ENCODE data around the gene CREB3L2.
"Not testable (repeated sequence)": the region's sequence is repeated elsewhere in the genome, so short reads cannot be mapped to it uniquely, and the experiment has no call there.

The CREB3L2 gene

GRCh38 chr7:137835486-137836112, 166.3 kb downstream of the CREB3L2 start:
- no peaks in the 10 kb centered on the region for H3K36me3 ChIP-seq (ENCODE audit: control insufficient read depth, insufficient read depth, low read length)

GRCh38 chr7:137834552-137834951, 167.3 kb downstream of the CREB3L2 start:
- Histone ChIP-seq H3K27me3 (ENCODE audit: control insufficient read depth, insufficient read depth, low read length) (no peaks in the 10 kb centered on the region), H3K4me1 (ENCODE audit: control insufficient read depth, insufficient read depth, low read length) (no peaks in the 10 kb centered on the region), H3K9ac (ENCODE audit: low read length) (no peak overlapping the region), H3K27ac (ENCODE audit: low read depth, low read length) (no peak overlapping the region), H3K4me3 (ENCODE audit: low read length) (no peak overlapping the region), H3K36me3 (ENCODE audit: control insufficient read depth, insufficient read depth, low read length) (no peaks in the 10 kb centered on the region)

More at GRCh38 chr7:137835486-137836112, 166.3 kb downstream of the CREB3L2 start:
- H3K4me3 ChIP-seq (ENCODE audit: low read length): no peak overlapping the region
- H3K27ac ChIP-seq (ENCODE audit: low read depth, low read length): no peak overlapping the region
- H3K27me3 ChIP-seq (ENCODE audit: control insufficient read depth, insufficient read depth, low read length): no peaks in the 10 kb centered on the region
- no peak overlapping the region for H3K9ac ChIP-seq (ENCODE audit: low read length)
- H3K4me1 ChIP-seq (ENCODE audit: control insufficient read depth, insufficient read depth, low read length): no peaks in the 10 kb centered on the region

GRCh38 chr7:137832990-137833389, 168.9 kb downstream of the CREB3L2 start:
- not testable (repeated sequence) for H3K4me1 ChIP-seq (ENCODE audit: control insufficient read depth, insufficient read depth, low read length); H3K36me3 ChIP-seq (ENCODE audit: control insufficient read depth, insufficient read depth, low read length); H3K4me3 ChIP-seq (ENCODE audit: low read length); H3K27me3 ChIP-seq (ENCODE audit: control insufficient read depth, insufficient read depth, low read length); H3K27ac ChIP-seq (ENCODE audit: low read depth, low read length); H3K9ac ChIP-seq (ENCODE audit: low read length)

GRCh38 chr7:137832382-137832781, 169.5 kb downstream of the CREB3L2 start:
- Histone ChIP-seq H3K4me1 (ENCODE audit: control insufficient read depth, insufficient read depth, low read length) (no peaks in the 10 kb centered on the region), H3K27ac (ENCODE audit: low read depth, low read length) (no peak overlapping the region), H3K36me3 (ENCODE audit: control insufficient read depth, insufficient read depth, low read length) (no peaks in the 10 kb centered on the region), H3K9ac (ENCODE audit: low read length) (no peak overlapping the region), H3K4me3 (ENCODE audit: low read length) (no peak overlapping the region), H3K27me3 (ENCODE audit: control insufficient read depth, insufficient read depth, low read length) (no peaks in the 10 kb centered on the region)

GRCh38 chr7:137831555-137831954, 170.3 kb downstream of the CREB3L2 start:
- H3K9ac ChIP-seq (ENCODE audit: low read length); H3K27me3 ChIP-seq (ENCODE audit: control insufficient read depth, insufficient read depth, low read length); H3K27ac ChIP-seq (ENCODE audit: low read depth, low read length): not testable (repeated sequence)

GRCh38 chr7:137829337-137829992, 172.4 kb downstream of the CREB3L2 start:
- H3K4me3 ChIP-seq (ENCODE audit: low read length): no peak overlapping the region
- H3K9ac ChIP-seq (ENCODE audit: low read length): no peak overlapping the region
- H3K36me3 ChIP-seq (ENCODE audit: control insufficient read depth, insufficient read depth, low read length): no peaks in the 10 kb centered on the region
- H3K27ac ChIP-seq (ENCODE audit: low read depth, low read length): no peak overlapping the region
- H3K4me1 ChIP-seq (ENCODE audit: control insufficient read depth, insufficient read depth, low read length): no peaks in the 10 kb centered on the region
- no peaks in the 10 kb centered on the region for H3K27me3 ChIP-seq (ENCODE audit: control insufficient read depth, insufficient read depth, low read length)

More at GRCh38 chr7:137831555-137831954, 170.3 kb downstream of the CREB3L2 start:
- H3K4me1 ChIP-seq (ENCODE audit: control insufficient read depth, insufficient read depth, low read length); H3K36me3 ChIP-seq (ENCODE audit: control insufficient read depth, insufficient read depth, low read length); H3K4me3 ChIP-seq (ENCODE audit: low read length): not testable (repeated sequence)

- no peak overlapping the region for H3K9ac ChIP-seq (ENCODE audit: low read length)
- H3K27ac ChIP-seq (ENCODE audit: low read depth, low read length): no peak overlapping the region
- H3K27me3 ChIP-seq (ENCODE audit: control insufficient read depth, insufficient read depth, low read length): no peaks in the 10 kb centered on the region
- H3K4me3 ChIP-seq (ENCODE audit: low read length): no peak overlapping the region
- H3K4me1 ChIP-seq (ENCODE audit: control insufficient read depth, insufficient read depth, low read length): no peaks in the 10 kb centered on the region
- no peaks in the 10 kb centered on the region for H3K36me3 ChIP-seq (ENCODE audit: control insufficient read depth, insufficient read depth, low read length)
Observed at GRCh38 chr7:137828456-137828855, 173.4 kb downstream of the CREB3L2 start.

- Histone ChIP-seq H3K4me3 (ENCODE audit: low read length) (no peak overlapping the region), H3K27ac (ENCODE audit: low read depth, low read length) (no peak overlapping the region), H3K9ac (ENCODE audit: low read length) (no peak overlapping the region), H3K36me3 (ENCODE audit: control insufficient read depth, insufficient read depth, low read length) (no peaks in the 10 kb centered on the region), H3K4me1 (ENCODE audit: control insufficient read depth, insufficient read depth, low read length) (peaks cover 5% of the 10 kb centered on the region), H3K27me3 (ENCODE audit: control insufficient read depth, insufficient read depth, low read length) (no peaks in the 10 kb centered on the region)
Observed at GRCh38 chr7:137825489-137825888, 176.4 kb downstream of the CREB3L2 start.

Measured in rectal smooth muscle tissue (tissue), 1 donor.